Measurements from ENCODE around the gene TSPEAR. TPM values are rescaled to one million over a fixed set of nuclear protein-coding genes. Genes with fewer than 3 reads are reported as not detected.

The TSPEAR gene
- total and polyA plus RNA-seq, 9 of the 15 experiments (the other 6 are each of a cell fraction or from before 2014, with no cell fraction given), result not detected

GRCh38 chr21:44531606-44532564 is 179.5 kb downstream of the TSPEAR start:
- Histone ChIP-seq H3K27me3 (ENCODE audit: control insufficient read depth in 2 of 2, insufficient read depth in 2 of 2, low read length in 2 of 2) (peaks cover 42 to 64% of the 10 kb centered on the region in 2 experiments), H3K79me2 (ENCODE audit: control insufficient read depth, insufficient read depth, low read length) (no peaks in the 10 kb centered on the region), H2AFZ (ENCODE audit: low read depth, low read length) (no peak overlapping the region), H3K4me2 (ENCODE audit: insufficient read depth, low read length) (no peak overlapping the region), H3K9me1 (ENCODE audit: control insufficient read depth, insufficient read depth, low read length) (no peaks in the 10 kb centered on the region), H4K20me1 (replicated peaks; ENCODE audit: control insufficient read depth, insufficient read depth, low read length) (peaks cover 16% of the 10 kb centered on the region; the same call in 1 of the 2 replicates), H3K9me3 (replicated peaks; ENCODE audit: control insufficient read depth, insufficient read depth, low read depth, low read length) (no peaks in the 10 kb centered on the region; the same call in 1 of the 2 replicates), H3K4me3 (no peak overlapping the region), H3K36me3 (ENCODE audit: control insufficient read depth, insufficient read depth, low read length) (no peaks in the 10 kb centered on the region), H3K27ac (ENCODE audit: extremely low read depth, low read depth, low read length) (no peak overlapping the region), H3K4me1 (replicated peaks in 1 of 2; ENCODE audit: control insufficient read depth in 2 of 2, insufficient read depth in 2 of 2, low read length in 2 of 2) (peaks cover 0 to 16% of the 10 kb centered on the region in 2 experiments; a peak in 2 of 5 replicates), H3K9ac (ENCODE audit: insufficient read depth in 1 of 2, low read depth in 2 of 2, low read length in 2 of 2) (no peak overlapping the region)
- POLR2A ChIA-PET, result interaction anchor here (0.7 to 1.4 kb wide), 3 partner anchors 14 to 25 kb away, joined by 3 read pairs; no protein-coding TSS in a partner anchor
- DNase-seq (ENCODE audit: extremely low read depth in 1 of 4, low spot score in 3 of 4), result no peak
- WGBS (ENCODE audit: insufficient coverage, low coverage, missing lambda C conversion rate), result 3% methylated on average over 27 of the region's 30 CpGs
- CTCF ChIA-PET (ENCODE audit: low intra/inter-chr PET ratio), result no interaction called here
- FAIRE-seq, result no peak
- in situ Hi-C loops (cut with MboI), result no loop called here
- intact Hi-C loops (cut with micrococcal nuclease), result no loop called here
- BruUV-seq (replicated peaks), result no TSS peak
- ATAC-seq, result no peak
- no peak for TF ChIP-seq RCOR1 (IDR thresholded peaks at IDR 0.05; ENCODE audit: borderline replicate concordance in 1 of 2, low read depth in 2 of 2, low read length in 2 of 2)
- TF ChIP-seq OTX1 (CRISPR knock-in tag; IDR thresholded peaks at IDR 0.05), result 0 out of 2 replicates have a peak, but pooled peaks have one; percentile 20
- no peak for TF ChIP-seq HSF4 (CRISPR knock-in tag; IDR thresholded peaks at IDR 0.05; ENCODE audit: borderline replicate concordance)
- no peak for TF ChIP-seq HOXB6 (CRISPR knock-in tag; IDR thresholded peaks at IDR 0.05; ENCODE audit: borderline replicate concordance)
- TF ChIP-seq ZNF444 (CRISPR knock-in tag; IDR thresholded peaks at IDR 0.05), result no peak
- 0 out of 4 replicates have a peak, but pooled peaks of 1 of the 2 experiments have one; percentile 24 for TF ChIP-seq MAZ (CRISPR knock-in tag; conservative IDR thresholded peaks at IDR 0.05 in 1 of 2, IDR thresholded peaks at IDR 0.05 in 1 of 2)
- TF ChIP-seq DIDO1 (tag; IDR thresholded peaks at IDR 0.05; ENCODE audit: low read depth), result no peak
- TF ChIP-seq BACH1 (tag; IDR thresholded peaks at IDR 0.05), result no peak
- TF ChIP-seq MED1 (CRISPR knock-in tag; IDR thresholded peaks at IDR 0.05; ENCODE audit: borderline replicate concordance), result no peak
- no peak for TF ChIP-seq GMEB1 (CRISPR knock-in tag; IDR thresholded peaks at IDR 0.05)
- no peak for TF ChIP-seq CREB5 (CRISPR knock-in tag; IDR thresholded peaks at IDR 0.05)
- TF ChIP-seq EGR1 (conservative IDR thresholded peaks at IDR 0.05), result peak; percentile 29; the same call in 1 of the 2 replicates
- peak; percentile 40; the same call in 1 of the 2 replicates for TF ChIP-seq NFIC (IDR thresholded peaks at IDR 0.05)
- no peak for TF ChIP-seq PRDM10 (IDR thresholded peaks at IDR 0.05; ENCODE audit: partially characterized antibody)
